K562 (cell line): ENCODE results near the gene NGDN. TPM values are rescaled to one million over a fixed set of nuclear protein-coding genes. Genes with fewer than 3 reads are reported as not detected.

Experiments
- ATAC-seq: fragments of 200-7000 bp; cut with Tn5 transposase; 3 replicates; pipeline ENCODE4 v1.9.1; 2020; ENCODE audit warnings: moderate library complexity
- BruUV-seq: library from RNA; stranded (reverse); fragments of 400-500 nt; replicated peaks from 2 replicates; lab custom pipeline; 2021; lab: Mats Ljungman, UMichigan
- CTCF ChIA-PET: fragments of 300-600 bp; formaldehyde crosslinking; extraction: SDS; loops from one replicate; lab custom pipeline; 2021; ENCODE audit warnings: low intra/inter-chr PET ratio; lab: Yijun Ruan, JAX
- POLR2A ChIA-PET: fragments of 300-600, 350-650 bp; sonication (Branson Sonifier 250); formaldehyde crosslinking; extraction: SDS; loops from one replicate; lab custom pipeline; 2021; ENCODE audit warnings: antibody characterized with exemption, inconsistent platforms; lab: Yijun Ruan, JAX
- DNase-seq, 4 experiments: peaks; one replicate each; pipeline versions ENCODE4 v3.0.0 to v3.0.0-alpha.2; 2011 to 2018; ENCODE audit warnings: low spot score in 3 of 4, mixed read lengths in 3 of 4; ENCODE audit errors: extremely low read depth in 1 of 4
- FAIRE-seq: peaks from 2 replicates; lab custom pipeline; 2011; peaks lifted over from hg19 to GRCh38; lab: Jason Lieb, UNC
- H2AFZ ChIP-seq: 2 replicates; pipeline ENCODE4 v1.6.0; 2011; ENCODE audit warnings: low read depth, low read length, control low read depth, inconsistent platforms
- H3K27ac ChIP-seq: fragments of 200-600 bp; 3 replicates; pipeline ENCODE4 v1.8.0; 2011; ENCODE audit warnings: low read depth, mild to moderate bottlenecking, control low read depth, inconsistent platforms, low read length, moderate library complexity, mixed read lengths; ENCODE audit errors: extremely low read depth
- H3K27me3 ChIP-seq, 2 experiments: fragments of 300-600 bp in 1 of 2; 2 replicates in 1 of 2; 3 replicates in 1 of 2; pipeline versions ENCODE4 v1.6.0 to v1.8.0; 2011; ENCODE audit warnings: inconsistent platforms in 2 of 2, low read length in 2 of 2, mild to moderate bottlenecking in 1 of 2, mixed read lengths in 1 of 2, moderate library complexity in 1 of 2; ENCODE audit not compliant: control insufficient read depth in 2 of 2, insufficient read depth in 2 of 2
- H3K36me3 ChIP-seq: fragments of 300-600 bp; 3 replicates; pipeline ENCODE4 v1.8.0; 2011; ENCODE audit warnings: mild to moderate bottlenecking, low read length, inconsistent platforms; ENCODE audit not compliant: control insufficient read depth, insufficient read depth
- H3K4me1 ChIP-seq, 2 experiments: fragments of 200-600 bp in 1 of 2; replicated peaks in 1 of 2; 2 replicates in 1 of 2; 3 replicates in 1 of 2; pipeline versions ENCODE4 v1.5.1 to v1.8.0; 2011; ENCODE audit warnings: inconsistent platforms in 2 of 2, low read length in 2 of 2, mild to moderate bottlenecking in 1 of 2, mixed read lengths in 1 of 2, moderate library complexity in 1 of 2; ENCODE audit not compliant: control insufficient read depth in 2 of 2, insufficient read depth in 2 of 2
- H3K4me2 ChIP-seq: 2 replicates; pipeline ENCODE4 v1.6.1; 2011; ENCODE audit warnings: low read length, control low read depth, inconsistent platforms, mixed read lengths; ENCODE audit not compliant: insufficient read depth
- H3K4me3 ChIP-seq: fragments of 200-600 bp; sonication (generic), shearing (Covaris generic); 2 replicates; pipeline ENCODE4 v1.5.1; 2016; ENCODE audit warnings: control low read depth, inconsistent platforms
- H3K79me2 ChIP-seq: fragments of 200-600 bp; 3 replicates; pipeline ENCODE4 v1.8.0; 2011; ENCODE audit warnings: low read length, inconsistent platforms; ENCODE audit not compliant: control insufficient read depth, insufficient read depth
- H3K9ac ChIP-seq, 2 experiments: 2 replicates each; pipeline versions ENCODE4 v1.6.0 to v1.6.1; 2011; ENCODE audit warnings: low read depth in 2 of 2, low read length in 2 of 2, control low read depth in 1 of 2, inconsistent platforms in 1 of 2, mild to moderate bottlenecking in 1 of 2, mixed read lengths in 1 of 2; ENCODE audit not compliant: insufficient read depth in 1 of 2
- H3K9me1 ChIP-seq: one replicate; pipeline ENCODE4 v1.6.0; 2011; ENCODE audit warnings: inconsistent platforms, mild to moderate bottlenecking, low read length, moderate library complexity; ENCODE audit not compliant: control insufficient read depth, insufficient read depth
- H3K9me3 ChIP-seq: replicated peaks from 2 replicates; pipeline ENCODE4 v1.5.1; 2011; ENCODE audit warnings: low read depth, low read length, inconsistent platforms; ENCODE audit not compliant: control insufficient read depth, insufficient read depth
- H4K20me1 ChIP-seq: replicated peaks from 2 replicates; pipeline ENCODE4 v1.6.1; 2011; ENCODE audit warnings: low read length, inconsistent platforms, mixed read lengths; ENCODE audit not compliant: control insufficient read depth, insufficient read depth
- GTF2E2 ChIP-seq: fragments of 200-800 bp; sonication (Bioruptor generic); IDR thresholded peaks from 2 replicates; pipeline ENCODE4 v1.6.1; 2016; ENCODE audit warnings: missing genetic modification characterization, missing compliant biosample characterization
- HDAC2 ChIP-seq: fragments of 450-650 bp; IDR thresholded peaks from 2 replicates; pipeline ENCODE4 v1.6.1; 2016; ENCODE audit warnings: mild to moderate bottlenecking
- NR2C2 ChIP-seq, 2 experiments: fragments of 200-800 bp in 1 of 2; sonication (Bioruptor generic) in 1 of 2; sonication (generic) in 1 of 2; formaldehyde crosslinking in 1 of 2; IDR thresholded peaks; 2 replicates each; pipeline versions ENCODE4 v1.6.1 to v1.8.0; 2016 to 2022; ENCODE audit warnings: mild to moderate bottlenecking in 1 of 2, missing compliant biosample characterization in 1 of 2, missing genetic modification characterization in 1 of 2, missing genetic modification reagents in 1 of 2
- PHTF2 ChIP-seq: fragments of 250-450 bp; sonication (Bioruptor Pico); IDR thresholded peaks from 2 replicates; pipeline ENCODE4 v1.5.0; 2021; ENCODE audit warnings: mild to moderate bottlenecking
- POLR2H ChIP-seq: IDR thresholded peaks from 2 replicates; pipeline ENCODE4 v1.6.1; 2016; ENCODE audit warnings: missing genetic modification characterization, low read depth, mild to moderate bottlenecking, control low read depth, missing compliant biosample characterization, moderate library complexity
- TRIM25 ChIP-seq: fragments of 450-650 bp; IDR thresholded peaks from 2 replicates; pipeline ENCODE4 v1.7.0; 2016; ENCODE audit warnings: borderline replicate concordance
- ZNF197 ChIP-seq: fragments of 200-800 bp; sonication (Bioruptor generic); IDR thresholded peaks from 2 replicates; pipeline ENCODE4 v1.6.1; 2016; ENCODE audit warnings: low read depth, missing genetic modification characterization, missing compliant biosample characterization
- ZNF212 ChIP-seq: fragments of 450-650 bp; formaldehyde crosslinking; IDR thresholded peaks from 2 replicates; pipeline ENCODE4 v1.4.0; 2020; ENCODE audit warnings: mild to moderate bottlenecking
- ZNF23 ChIP-seq: fragments of 250-450 bp; sonication (Bioruptor Pico); IDR thresholded peaks from 2 replicates; pipeline ENCODE4 v1.4.0; 2020; ENCODE audit warnings: mild to moderate bottlenecking
- WGBS: fragments of 100-300 bp; shearing (Covaris generic); methylation state at CpG from one replicate; pipeline ENCODE4 v1.1.6; 2016; ENCODE audit warnings: low coverage, mixed read lengths; ENCODE audit not compliant: insufficient coverage; ENCODE audit errors: missing lambda C conversion rate; 5-methylcytosine and 5-hydroxymethylcytosine counted together
- in situ Hi-C: fragments of 300-500 bp; cut with MboI; formaldehyde crosslinking; loops from 4 replicates; pipeline ENCODE4 v1.15.0; 2018; ENCODE audit warnings: inconsistent platforms, mixed read lengths
- intact Hi-C: fragments of 100-400 bp; cut with micrococcal nuclease; formaldehyde crosslinking; loops from 2 replicates; pipeline ENCODE4 v1.14.2; 2022
- polyA plus RNA-seq, 8 experiments: library from polyadenylated mRNA; depleted of rRNA in 4 of 8; stranded (reverse) in 5 of 8; unstranded in 3 of 8; fragments of >200 nt; fragmentation: Nextera tagmentation in 2 of 8; fragmentation: Illumina TruSeq in 1 of 8; extraction: Ambion mirVana in 2 of 8; extraction: Trizol in 1 of 8; gene quantifications; 2 replicates each; pipeline versions ENCODE4 v1.2.1 to v1.2.3, GENCODE V29; 2011 to 2014; ENCODE audit warnings: inconsistent platforms in 1 of 8, missing spikeins in 1 of 8
- total RNA-seq, 7 experiments: library from RNA; depleted of rRNA in 6 of 7; stranded (reverse); fragments of >200 nt in 6 of 7; fragmentation: Illumina TruSeq in 2 of 7; extraction: Trizol in 2 of 7; gene quantifications; 2 replicates each; pipeline versions ENCODE4 v1.2.1 to v1.2.3, GENCODE V29; 2011 to 2021; ENCODE audit warnings: low replicate concordance in 1 of 7

NGDN gene
- total and polyA plus RNA-seq, 9 of the 15 experiments (the other 6 are each of a cell fraction or from before 2014, with no cell fraction given): 42.9 to 195 (median 74.9) TPM

GRCh38 chr14:23449314-23449713 is 20.2 kb upstream of the NGDN start:
- H3K4me1 ChIP-seq: peaks cover 0 to 9% of the 10 kb centered on the region in 2 experiments; a peak in 2 of 5 replicates
- H3K36me3 ChIP-seq: no peaks in the 10 kb centered on the region
- H3K4me2 ChIP-seq: no peak overlapping the region
- no peak overlapping the region for H3K4me3 ChIP-seq
- ChIA-PET POLR2A (no interaction called here), CTCF (no interaction called here)
- no peak for TF ChIP-seq POLR2H (tag)
- TF ChIP-seq ZNF23: no peak
- TF ChIP-seq HDAC2: no peak
- no peak for TF ChIP-seq GTF2E2 (tag)
- TF ChIP-seq TRIM25: no peak
- TF ChIP-seq ZNF212 (CRISPR knock-in tag): no peak
- TF ChIP-seq PHTF2 (CRISPR knock-in tag): no peak
- TF ChIP-seq ZNF197 (CRISPR knock-in tag): no peak
- no peak for TF ChIP-seq NR2C2 (CRISPR knock-in tag; IDR thresholded peaks at IDR 0.05)
- no peak for TF ChIP-seq NR2C2 (tag; IDR thresholded peaks at IDR 0.05)
- no peaks in the 10 kb centered on the region for H3K27me3 ChIP-seq
- FAIRE-seq: no peak
- intact Hi-C loops: no loop called here
- ATAC-seq: no peak
- no peaks in the 10 kb centered on the region for H3K79me2 ChIP-seq
- H3K9me1 ChIP-seq: no peaks in the 10 kb centered on the region
- no peaks in the 10 kb centered on the region for H4K20me1 ChIP-seq
- no peak overlapping the region for H2AFZ ChIP-seq
- H3K9ac ChIP-seq: no peak overlapping the region
- WGBS: 10% methylated on average over 1 of the region's 1 CpG
- BruUV-seq: no TSS peak
- peaks cover 2% of the 10 kb centered on the region; the same call in 1 of the 2 replicates for H3K9me3 ChIP-seq
- DNase-seq: no peak
- in situ Hi-C loops: no loop called here
- H3K27ac ChIP-seq: no peak overlapping the region
